HG03108 (cell line): Measurements from ENCODE around the gene FAM234B.

Experiments used
- ATAC-seq: cut with Tn5 transposase; IDR thresholded peaks from one replicate; pipeline ENCODE4 v1.9.1; 2021; ENCODE audit warnings: moderate library complexity; ENCODE audit not compliant: unreplicated experiment

FAM234B gene

DNA sequence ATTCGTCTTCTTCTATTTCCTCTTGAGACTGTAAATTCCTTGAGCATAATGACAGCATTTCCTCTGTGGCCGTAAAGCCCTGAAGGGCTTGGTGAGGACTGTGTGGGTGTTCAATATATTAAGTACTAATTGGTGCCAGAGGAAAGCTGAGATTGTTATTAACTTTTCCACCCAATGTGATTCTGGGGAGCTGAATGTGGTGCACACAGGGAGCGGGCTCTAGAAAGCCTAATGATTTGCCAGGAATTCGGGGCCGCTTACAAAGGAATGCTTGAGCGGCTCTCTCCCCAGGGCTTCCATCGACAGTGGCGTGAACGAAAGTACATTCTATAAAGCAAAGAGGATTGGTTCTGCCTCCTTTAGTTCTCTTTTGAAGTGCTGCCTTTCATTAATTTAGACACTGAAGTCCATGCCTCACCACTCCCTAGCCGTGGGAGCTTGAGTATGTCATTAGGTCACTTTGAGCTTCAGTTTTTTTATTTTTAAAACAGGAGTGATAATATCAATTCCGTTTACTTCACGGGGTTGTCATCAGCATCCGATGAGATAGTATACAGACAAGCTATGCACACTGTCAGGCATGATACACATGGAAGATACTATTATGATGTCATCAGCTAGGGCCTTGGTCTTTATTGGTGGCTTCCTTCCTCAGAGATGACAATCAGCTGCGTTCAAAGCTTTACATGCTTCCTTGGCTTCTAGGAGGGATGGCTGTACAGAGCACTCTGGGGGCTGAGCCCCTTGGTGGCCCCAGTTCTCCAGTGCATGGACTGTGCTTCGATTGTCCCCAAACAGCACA, 70.3 kb downstream of the FAM234B start:
- no peak for ATAC-seq

DNA sequence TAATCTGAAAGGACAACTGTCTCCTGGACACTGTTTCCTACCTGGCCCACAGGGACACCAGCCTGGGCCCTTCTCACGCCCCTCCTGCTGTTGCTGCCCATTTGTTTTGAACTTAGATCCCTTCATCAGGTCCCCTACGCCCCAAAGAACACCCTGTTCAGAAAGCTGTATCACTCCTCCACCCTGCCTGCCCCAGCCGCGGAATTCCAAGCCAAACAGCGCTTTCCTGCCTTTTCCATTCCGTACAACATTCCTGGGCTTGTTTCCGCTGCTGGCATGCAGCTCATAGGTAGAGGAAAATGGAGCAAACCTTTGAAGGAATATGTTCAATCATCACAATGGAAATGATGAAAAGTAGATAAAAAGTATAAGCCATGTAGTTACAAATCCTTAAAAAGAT, 72.1 kb downstream of the FAM234B start:
- no peak for ATAC-seq

DNA sequence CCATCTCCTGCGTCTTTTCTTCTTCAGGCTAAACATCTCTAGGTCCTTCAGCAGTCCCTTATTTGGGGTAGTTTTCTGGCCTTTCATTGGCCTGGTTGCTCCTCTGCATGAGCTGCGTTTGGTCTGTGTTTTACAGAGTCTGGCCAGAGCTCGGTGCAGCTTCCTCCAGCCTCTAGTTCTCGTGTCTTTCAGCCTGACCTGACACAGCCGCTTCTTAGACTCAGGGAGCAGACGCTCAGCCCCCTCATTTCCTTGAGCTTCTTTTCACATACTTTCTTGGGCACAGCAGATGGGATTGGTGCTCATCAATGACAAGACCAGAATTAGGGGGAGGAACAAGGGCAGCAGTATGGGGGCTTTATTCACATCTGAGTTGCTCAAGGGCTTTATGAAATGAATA, 72.8 kb downstream of the FAM234B start:
- ATAC-seq: no peak

DNA sequence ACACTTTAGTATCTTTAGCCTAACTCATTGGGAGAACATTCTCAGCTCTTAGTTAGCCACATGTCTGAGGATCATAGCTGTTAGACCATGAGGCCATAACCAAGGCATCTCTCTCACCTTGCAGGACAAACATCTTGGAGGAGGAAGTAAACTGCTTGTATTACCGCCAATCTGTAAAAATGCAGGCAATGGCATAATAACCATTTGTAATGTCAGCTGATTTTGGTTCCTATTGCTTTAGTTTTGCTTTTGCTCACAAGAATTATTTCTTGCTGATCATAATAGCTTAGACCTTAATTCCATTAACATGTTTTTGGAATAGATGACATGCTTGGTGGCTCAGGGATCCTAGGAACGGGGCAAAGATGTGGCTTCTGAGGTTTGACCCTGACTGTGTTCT, 75.6 kb downstream of the FAM234B start:
- ATAC-seq: no peak

DNA sequence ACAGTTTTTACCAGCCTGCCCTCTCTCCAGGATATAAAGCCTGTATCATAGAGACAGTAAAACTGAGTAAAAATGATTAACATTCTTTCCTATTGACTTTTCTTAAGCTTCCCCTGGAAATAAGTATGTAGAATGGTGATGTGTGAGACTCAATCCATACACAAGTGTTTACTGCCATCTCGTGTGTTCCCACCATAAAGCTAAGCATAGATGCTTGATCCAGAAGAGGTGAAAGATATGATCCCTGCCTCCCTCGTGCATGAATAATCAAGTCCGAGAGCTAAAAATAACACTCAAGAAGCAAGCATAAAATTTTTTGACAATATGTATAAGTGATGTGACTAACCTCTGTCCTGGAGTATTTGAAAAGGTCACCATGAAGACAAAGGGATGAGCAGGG, 76.2 kb downstream of the FAM234B start:
- ATAC-seq: no peak

DNA sequence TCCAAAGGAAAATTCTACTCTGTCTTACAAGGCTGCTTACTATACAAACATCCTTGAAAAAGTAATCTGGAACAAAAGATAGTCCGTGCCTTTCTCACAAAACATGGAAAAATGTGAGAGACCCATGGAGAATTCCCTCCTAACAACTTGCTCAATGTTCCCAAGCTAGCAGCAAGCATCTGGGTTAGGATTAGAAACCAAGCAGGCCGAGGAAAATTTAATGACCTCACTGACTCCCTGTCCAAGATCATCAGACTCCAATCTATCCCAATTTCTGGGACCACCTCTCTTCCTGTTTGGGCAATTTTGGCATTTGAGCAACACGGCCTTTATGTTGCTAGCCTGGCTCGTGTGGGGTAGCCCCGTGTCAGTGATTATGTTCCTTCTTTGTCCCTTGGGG, 77.4 kb downstream of the FAM234B start:
- ATAC-seq: no peak

DNA sequence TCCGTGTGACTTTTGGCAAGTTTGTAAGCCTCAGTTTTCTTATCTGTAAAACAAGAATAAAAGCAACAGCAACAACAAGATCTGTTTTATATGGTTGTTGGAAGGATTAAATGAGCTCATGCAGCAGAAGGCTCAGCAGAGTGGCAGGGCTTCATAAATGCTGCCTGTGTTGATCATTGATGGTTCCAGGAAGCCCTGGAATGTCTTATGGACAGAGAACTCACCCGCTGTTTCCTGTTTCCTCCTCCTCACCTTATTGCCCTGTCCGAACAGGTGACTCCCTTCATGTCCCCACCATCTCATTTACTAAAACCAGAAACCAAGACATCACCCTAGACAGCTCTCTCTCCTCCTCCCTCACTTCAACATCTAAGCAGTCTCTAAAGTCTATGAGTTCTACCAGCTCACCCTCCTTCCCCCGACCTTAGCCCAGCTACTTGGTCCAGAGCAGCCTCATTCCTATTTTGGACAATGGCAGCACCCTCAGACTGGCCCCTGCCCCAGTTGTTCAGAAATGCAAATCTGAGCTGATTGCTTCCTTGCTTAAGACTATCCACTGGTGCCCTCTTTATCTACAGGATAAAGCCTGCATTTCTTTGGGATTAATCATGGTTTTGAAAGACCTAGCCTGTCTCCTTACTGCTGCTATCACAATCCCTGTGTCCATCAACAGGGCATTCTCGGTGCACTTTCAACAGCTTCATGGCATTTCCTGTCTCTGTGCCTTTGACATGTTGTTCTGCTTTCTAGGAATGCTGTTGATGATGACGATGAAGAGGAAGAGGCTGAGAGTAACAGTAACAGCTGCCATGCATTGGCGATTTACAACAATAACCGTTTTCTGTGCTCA, 80.7 kb downstream of the FAM234B start:
- no peak for ATAC-seq

DNA sequence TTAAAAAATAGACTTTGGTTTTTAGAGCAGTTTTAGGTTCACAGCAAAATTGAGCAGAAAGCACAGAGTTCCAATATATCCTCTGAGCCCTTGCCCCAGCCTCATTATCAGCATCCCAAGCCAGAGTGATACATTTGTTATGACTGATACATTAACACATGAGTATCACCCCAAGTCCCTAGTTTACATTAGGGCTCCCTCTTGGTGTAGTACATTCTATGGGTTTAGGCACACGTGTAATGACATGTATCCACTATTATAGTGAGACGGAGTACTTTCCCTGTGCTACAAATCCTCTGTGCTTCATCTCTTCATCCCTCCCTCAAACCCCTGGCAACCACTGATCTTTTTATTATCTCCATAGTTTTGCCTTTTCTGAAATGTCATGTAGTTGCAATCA, 81.8 kb downstream of the FAM234B start:
- ATAC-seq: no peak

DNA sequence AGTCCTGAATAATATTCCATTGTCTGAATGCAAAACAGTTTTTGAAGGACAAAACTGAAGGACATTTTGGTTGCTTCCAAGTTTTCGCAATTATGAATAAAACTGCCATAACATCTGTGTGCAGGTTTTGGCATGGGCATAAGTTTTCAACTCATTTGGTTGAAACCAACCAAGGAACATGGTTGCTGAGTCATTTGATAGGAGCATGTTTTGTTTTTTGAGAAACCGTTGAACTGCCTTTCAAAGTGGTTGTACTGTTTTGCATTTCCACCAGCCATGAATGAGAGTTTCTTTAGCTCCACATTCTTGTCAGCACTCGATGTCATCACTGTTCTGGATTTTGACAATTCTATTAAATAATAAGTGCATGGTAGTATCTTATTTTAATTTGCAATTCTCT, 82.3 kb downstream of the FAM234B start:
- ATAC-seq: no peak

DNA sequence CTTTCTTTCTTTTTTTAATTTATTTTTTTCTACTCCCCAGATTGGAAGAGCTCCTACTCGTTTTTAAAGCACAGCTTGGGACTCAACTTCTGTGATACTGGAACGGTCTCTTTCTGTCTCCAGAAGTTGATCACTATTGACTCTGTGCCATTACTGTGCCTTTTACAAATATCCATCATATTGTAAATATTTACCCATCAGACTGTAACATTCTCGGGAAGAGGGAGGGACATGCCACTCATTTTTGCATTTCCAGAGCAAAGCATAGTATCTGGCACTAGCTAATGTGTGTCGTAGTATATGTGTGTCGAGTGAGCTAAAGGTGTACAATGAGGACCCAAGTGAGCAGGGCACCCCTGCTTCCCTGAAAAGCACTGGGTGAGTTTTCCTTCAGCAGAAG, 83.3 kb downstream of the FAM234B start:
- ATAC-seq: no peak

DNA sequence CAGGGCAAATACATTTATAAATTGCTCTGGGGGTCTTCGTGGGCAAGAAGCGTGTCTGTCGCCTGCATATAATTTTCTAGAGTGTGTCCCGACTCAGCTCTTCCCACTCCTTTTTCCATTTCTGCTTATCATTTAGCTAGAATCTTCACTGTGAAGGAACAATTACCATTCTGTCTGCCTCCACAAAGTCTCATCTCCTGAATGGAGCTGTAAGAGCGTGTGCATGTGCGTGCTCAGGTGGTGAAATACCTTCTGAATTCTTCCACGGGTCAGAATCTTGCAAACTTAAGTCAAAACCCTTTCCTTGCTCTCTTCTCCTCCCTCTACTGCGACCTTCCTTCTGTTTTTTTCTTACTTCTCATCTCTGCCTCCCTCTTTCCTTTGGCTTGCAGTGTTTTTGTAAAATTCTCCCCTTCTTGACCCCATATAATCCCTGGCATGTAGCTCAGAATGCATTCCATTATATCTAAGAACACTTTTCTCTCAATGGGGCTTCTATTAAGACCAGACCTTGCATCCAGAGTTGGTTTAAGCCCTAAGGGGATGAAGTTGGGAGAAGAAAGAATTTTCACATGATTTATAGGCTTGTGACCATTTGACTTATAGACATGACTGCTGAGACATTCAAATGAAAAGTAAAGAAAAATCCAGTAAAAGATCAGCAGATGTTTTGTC, 84.2 kb downstream of the FAM234B start:
- ATAC-seq: no peak

DNA sequence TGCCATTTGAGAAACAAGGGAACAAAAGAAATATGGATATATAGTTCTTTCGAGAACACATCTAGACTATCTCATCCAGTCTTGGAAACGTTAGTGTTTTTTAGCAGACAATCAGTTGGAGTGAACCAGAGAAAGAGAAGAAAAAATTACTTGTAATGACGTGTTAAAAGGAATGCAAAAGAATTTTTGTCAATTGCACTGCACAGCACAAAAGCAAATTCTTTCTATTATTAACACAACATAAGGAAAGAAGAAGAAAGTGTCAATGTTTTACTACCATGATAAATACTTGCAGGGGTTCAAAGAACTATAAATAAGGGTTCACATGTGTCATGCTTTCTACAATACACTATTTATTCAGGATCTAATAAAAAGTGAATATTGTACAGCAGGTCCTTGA, 86.8 kb downstream of the FAM234B start:
- no peak for ATAC-seq
